ENCODE results near the gene LAMB4.
A peak's percentile ranks its signal among the peaks of the same experiment; 100 is the strongest.

Gene LAMB4

DNA sequence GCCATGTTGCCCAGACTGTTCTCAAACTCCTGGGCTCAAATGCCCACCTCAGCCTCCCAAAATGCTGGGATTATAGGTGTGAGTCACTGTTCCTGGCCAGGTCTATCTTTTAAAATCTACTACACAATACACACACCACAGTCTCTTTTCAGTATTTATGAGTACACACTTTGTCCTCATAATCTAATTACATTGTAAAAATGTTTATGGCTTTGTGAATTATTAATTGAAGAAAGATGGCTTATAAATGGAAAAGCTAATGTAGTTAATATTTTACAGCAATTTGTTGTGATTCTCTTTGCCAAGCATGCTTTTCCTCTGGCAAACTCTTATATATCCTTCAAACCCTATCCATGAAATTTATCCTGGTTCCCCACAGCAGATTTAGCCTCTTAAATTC, 22.0 kb downstream of the LAMB4 start:
- no peak for DNase-seq

DNA sequence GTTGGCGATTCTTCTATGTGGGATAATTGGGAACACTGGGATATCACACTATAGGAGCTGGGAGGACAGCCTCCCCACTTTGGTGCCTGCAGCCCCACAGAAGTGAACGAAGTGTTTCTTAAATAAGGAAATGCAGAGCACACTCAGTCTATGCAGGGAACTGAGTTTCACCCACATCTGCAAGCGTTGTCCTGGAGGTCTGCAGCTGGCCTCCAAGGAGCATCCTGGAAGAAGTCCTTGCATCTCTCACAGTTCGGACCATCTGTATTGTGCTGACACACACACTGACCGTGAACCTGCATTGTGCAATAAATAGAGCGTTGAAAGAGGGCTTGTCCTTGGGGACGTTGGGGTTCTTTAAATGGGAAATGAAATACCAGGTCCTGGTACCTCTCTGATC, 25.8 kb downstream of the LAMB4 start:
- DNase-seq, result no peak

DNA sequence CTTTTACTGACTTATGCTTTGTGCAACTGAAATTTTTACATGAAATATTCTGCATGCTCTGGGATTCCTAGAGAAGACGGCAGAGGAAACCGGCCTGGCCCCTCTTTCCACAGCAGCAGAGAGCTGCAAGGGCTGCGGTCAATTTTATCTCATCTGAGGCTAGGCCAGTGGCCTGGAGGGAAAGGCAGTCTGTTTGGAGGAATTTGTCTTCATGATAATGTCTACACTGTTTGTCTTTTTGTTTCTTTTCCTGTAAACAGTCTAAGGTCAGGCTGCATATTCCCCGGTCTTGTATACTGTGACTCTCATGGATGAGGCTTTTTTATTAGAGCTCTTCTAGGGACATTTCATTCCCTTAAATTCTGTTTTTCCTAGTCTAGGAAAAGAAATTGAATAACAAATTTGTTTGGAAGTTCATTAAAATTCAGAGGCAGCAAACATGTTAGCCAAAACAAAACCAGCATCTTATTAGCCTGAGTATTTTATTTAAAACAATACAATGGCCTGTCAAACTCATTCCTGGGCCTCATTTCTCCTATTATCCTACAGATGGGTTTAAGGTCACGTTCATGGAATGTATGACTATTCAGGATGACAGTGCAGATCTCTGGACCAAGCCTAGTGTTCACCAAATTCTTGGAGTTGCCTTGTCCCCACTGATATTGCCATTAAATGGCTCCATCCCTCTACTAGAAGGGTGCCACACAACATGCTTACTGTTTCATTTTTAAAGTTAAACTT, 26.4 kb downstream of the LAMB4 start:
- DNase-seq, result no peak

DNA sequence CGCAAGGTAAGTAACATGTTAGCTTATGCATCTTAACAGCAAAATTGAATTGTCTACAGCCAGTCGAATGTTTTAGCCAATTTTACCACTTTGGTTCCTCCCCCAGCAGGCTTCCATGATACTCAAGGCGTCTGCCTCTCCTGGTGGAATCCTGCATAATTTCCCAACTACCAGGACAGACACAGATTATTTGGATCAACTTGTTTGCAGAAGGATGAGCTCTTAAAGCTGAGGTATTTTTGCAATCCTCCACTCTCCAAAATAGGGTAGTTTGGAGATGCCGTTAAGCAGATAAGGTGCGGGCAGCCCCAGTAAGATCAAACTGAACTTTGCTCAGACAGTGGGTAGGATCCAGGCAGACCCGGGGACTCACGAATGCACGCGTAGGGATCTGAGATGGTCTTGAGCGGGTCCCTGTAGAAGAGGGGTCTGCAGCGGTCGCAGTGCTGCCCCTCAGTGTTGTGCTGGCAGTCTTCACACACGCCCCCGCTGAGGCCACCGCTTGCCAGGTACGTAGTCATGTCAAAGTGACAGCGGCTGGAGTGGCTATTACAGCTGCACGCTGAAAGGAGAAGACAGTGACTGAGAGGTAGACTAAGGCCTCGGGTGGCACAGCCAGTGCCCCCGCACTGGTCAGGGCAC, 27.4 kb downstream of the LAMB4 start:
- DNase-seq, result no peak

DNA sequence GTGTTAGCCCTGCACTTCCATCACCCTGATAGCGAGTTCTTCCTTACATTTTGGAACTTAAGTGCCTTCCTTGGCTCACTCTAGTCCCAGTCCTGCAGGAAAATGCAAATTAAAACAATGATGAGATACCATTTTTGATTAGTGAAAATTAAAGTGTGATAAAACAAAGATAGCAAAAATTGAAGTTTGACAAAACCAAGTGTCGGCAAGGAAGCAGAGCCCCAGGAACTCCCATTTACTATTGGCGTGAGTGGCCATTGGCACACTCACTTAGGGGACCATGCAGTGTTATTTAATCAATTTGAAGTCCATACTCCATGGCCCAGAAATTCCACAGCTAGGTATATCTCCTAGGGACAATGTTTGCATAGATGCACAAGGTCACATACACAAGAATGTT, 28.4 kb downstream of the LAMB4 start:
- DNase-seq, result no peak

DNA sequence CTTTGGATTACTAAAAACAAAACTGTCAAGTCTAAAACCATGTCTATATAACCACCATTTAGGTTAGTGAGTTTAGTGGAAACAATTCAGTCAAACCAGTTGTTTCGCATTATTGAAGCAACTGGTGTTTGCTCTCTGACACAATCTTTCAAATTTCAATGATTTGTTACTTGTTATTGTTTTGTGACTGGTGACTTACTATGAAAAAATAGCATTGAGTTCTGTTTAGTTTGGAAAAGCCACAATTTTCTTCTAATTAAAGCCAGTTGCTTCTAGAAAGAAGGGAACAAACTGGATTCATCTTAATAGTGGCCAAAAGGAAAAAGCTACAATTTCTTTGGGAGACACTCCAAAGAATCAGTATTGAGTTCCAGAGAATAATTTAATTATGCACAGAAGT, 30.4 kb downstream of the LAMB4 start:
- DNase-seq, result no peak

DNA sequence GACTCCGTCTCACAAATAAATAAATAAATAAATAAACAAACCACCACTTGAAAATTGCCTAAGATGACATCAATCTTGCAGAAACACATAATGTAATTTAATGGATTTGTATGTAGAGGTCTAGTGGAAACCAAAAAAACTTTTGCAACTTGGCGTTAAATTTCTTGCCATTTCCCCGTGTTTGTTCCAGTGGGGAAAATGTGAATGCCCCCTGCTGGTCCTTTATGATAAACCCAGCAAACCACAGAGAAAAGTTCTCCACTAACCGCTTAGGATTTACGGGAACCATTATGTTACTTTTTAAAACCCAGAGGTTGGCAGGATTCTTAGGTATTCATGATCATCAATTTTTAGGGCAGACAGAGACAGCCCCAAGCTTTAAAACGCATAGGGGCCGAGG, 32.5 kb downstream of the LAMB4 start:
- peak in 1 of 2 experiments; percentile 10 for DNase-seq

DNA sequence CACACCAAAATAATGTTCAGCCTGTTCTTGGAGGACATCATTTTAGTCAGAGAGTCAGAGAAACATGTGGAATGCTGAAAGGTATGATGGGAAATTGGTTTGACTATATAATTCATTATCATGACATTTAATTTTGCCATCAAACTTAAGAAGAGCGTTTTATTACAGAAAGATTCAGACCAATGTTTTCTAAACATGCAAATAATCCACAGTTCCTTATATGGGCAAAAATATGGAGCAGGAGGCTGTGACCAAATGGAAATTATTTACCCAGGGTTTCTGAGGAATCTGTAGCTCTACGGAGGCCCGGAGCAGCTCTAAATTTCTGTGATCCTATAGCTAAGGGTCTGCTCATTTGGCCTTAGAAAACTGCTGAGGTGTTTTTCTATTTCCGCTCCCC, 33.2 kb downstream of the LAMB4 start:
- no peak for DNase-seq

DNA sequence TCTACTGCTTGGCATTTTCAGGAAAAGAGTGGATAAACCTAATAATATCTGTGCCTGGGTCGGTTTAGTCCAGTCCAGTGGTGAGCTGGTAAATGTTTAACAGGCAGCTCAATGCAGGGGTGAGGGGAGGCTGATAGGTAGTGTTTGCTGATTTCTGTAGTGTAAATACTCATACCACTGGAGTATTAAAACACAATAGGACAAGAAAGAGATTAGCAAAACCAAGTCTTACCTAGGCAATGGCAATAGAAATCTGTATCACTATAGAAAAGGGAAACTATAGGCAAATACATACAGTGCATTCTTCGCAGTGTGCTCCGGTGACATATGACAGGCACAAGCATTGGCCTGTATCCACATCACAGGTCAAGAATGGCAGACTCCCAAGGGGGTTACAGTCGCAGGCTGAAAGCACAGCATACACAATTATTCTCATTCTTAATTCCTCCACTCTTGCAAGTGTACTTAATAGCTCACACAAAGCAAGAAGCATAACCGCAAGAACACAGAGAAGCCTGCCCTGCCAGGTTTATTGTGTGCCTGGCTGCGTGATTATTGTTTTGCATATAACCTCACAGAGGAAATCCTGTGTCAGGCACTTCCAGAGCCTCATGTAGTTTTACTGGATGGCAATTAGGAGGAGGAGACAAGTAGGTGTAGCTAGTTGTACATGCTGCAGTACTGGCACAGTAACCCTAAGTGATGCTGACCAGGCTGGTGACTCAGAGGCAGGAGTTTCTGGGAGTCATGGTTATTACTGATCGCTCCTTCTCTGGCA, 35.0 kb downstream of the LAMB4 start:
- DNase-seq, result no peak

DNA sequence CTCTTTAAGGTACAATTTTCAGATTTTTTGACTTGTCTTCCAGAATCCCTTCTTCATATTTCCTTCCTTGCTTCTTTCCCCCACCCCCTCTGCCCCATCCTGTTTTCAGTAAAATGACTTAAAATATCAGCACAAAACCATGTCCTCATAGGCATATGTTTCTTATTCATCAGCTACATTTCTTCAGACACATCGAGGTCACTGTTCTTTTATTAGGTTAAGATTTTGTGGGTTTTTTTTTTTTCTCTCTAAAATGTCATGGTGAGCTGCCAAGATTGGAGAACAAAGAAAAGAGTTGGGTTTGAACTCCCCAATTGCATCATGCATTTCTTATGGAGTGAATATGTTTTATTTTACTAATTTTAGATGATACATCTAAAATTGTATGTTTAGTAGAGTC, 35.8 kb downstream of the LAMB4 start:
- no peak for DNase-seq

DNA sequence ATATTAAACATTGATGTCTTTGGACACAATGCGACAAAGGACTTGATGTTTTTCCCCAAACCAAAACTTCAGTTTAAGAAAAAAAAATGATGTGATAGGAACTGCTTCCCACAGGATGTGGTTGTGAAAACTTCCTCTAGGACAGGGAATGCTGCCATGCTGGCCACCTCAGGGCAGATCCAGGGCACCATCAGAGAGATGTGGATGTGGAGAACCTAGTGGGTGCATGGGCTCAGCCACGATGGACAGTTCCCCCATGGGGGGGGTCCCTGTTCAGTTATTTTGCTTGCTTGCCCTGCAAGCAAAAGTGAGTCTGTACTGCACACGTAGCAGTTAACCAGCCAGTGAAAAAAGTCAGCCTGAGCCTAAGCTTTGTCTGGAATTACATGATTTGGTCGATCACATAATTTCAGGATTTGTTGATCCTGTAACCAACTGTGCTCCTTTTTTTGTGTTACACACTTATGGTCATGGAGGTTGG, 36.3 kb downstream of the LAMB4 start:
- DNase-seq, result no peak

DNA sequence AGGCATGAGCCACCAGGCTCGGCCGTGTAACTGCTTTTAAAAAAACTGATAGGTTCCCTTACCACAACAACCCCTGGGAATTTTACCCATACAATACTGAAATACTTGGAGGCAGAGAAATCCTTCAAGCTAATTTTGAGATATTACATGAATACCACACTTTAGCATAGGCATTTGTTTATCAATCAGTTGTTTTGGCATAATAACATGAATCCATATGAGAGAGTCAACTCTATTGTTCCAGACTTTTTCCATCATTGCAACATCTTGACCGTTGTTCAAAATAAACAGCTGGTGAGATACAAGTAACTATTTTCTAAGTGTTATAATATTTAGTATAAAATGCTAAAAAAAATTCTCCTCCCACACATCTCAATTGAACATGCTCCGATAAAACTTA, 36.8 kb downstream of the LAMB4 start:
- DNase-seq, result no peak

DNA sequence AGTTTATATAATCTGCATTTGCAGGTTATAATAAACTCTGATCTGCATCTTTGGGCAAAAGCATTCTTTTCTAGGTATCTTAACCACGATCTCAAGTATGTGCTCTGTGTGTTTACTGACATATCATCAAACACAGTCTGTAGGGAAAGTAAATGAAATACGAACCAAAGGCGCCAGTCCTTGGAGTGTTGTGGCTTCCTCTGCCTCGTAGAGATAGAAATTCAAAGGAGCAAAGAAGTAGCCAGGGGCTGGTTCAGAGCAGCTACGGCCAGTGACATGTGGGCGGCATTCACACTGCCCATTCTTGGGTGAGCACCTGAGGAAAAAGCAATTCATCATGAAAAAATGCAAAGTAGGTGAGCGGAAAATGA, 38.7 kb downstream of the LAMB4 start:
- DNase-seq, result no peak

DNA sequence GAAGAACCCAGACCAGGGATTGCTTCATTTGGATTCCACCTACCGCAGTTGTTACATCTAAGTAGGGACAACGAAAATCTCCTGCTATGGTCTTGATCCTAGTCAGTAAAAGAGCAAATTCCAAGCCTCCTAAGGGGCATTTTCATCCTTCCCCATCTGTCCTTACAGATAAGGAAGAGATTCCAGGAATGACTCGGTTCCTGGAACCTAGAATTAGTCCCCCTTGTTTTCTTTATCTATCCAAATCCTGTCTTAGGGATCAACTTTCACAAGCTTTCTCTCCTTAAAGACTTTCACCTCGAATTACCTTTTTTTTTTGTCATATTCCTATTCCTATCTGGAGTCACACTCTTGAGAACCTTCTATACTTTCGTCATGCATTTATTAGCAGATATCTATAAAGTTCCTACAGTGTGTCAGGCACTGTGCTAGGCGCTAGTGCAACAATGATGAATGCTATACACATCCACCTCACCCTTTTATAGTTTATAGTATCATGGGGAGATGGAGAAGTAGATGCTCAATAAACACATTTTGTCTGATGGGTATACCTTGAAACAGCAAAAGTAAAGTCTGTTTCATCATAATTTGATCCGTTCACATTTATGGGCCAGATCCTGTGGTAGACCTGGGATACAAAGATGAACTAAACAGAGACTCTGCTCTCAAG, 39.2 kb downstream of the LAMB4 start:
- DNase-seq, result no peak

DNA sequence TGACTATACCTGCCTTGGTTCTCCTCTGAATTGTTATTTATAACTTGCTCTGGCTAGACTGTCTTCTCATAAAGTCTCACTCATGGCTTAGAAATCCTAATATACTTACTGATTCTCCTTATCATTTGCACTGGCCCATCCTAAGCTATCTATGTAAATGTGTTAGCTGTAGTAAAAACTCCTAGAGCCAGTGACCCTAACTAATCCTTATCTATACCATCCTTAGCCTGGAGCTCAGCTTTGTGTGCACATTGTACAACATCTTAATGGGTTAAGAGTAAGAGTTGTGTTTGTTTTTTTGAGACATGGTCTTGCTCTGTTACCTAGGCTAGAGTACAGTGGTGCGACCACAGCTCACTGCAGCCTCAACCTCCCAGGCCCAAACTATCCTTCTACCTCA, 40.8 kb downstream of the LAMB4 start:
- DNase-seq, result no peak

DNA sequence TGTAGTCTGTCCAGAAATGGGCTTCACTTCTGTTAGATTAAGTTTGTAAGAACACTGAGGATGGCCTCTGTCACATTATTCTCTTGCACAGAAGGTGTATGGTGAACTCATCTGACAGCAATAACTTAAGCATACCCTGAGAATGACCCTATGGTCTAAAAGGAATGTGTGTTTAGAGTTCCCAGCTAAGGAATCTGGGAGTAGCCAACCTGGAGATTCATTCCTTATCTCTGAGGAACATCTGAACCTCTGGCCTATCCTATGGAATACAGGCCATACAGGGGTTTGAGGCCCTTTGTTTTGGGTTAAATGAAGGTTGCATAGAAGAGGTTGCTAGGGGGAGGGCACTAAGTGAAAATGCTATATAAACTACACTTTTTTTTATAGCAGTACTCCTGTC, 41.4 kb downstream of the LAMB4 start:
- DNase-seq, result no peak

DNA sequence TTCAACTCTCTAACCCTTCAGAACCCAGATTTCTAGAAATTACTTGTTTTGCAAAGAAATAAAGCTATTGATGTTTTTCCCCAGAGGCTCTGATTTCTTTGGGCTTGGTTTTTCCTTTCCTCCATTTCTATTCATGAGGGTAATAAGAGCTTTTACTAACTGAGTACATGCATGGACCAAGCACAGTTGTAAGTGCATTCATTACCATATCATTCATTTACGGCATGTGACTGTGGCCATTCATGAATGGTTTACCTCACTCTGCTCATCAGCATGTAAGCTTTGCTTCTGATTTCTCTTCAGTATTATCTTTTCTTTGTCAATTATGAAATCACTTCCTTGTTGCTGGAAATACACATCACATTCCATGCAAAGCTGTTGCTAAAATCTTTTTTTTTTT, 42.4 kb downstream of the LAMB4 start:
- DNase-seq, result no peak

DNA sequence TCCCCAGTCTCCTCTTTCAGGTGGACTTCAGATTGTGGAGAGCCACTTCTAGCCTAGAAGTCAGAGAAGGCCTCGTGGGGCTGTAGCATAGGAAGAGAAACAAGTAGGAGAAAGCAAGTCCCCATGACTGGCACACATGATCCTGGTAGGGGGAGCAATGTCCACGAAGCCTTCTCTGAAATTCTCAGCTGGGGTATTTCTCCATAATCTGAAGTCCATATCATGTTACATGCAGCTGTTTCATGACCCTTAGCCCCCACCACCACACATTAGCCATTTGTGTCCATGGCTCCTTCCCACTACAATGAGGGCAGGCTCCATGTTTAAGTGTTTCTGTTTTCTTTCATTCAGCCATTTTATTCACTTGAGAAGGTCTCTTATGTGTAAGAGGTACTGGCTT, 43.2 kb downstream of the LAMB4 start:
- DNase-seq, result no peak

DNA sequence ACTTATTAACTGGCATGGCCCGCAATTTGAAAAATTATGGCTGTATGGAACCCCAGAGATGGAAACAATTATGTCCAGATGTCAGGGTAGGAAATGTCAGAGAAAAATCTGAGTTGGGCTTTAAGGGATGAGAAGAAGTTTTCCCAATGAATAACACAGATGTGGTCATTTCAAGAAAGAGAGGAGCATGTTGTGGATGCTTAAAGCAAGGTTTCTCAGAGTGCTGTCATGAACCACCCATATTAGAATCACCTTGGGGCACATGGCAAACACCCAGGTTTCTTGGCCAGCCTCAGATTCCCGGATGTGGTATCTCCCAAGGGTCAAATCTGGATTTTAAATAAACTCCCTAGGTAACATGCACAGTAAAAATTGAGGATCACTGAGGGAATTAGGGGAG, 43.6 kb downstream of the LAMB4 start:
- no peak for DNase-seq

DNA sequence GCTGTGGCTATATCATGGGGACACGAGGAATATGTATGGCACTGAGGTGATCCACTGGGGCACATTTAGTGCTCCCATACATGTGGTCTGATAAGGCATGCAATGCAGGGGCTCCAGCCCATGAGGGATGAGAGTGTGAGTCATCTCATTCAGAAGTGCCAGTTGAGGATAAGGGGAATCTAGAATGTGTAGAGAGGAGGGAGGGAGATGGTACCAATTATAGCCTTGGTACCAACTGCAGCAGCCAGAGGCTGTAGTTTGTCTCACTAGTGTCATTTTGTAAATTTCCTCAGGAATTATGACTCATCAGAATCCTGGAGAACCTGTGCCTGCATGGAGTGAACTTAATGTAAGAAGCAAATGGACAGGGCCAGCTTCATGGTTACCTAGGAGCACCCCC, 46.2 kb downstream of the LAMB4 start:
- DNase-seq, result no peak

DNA sequence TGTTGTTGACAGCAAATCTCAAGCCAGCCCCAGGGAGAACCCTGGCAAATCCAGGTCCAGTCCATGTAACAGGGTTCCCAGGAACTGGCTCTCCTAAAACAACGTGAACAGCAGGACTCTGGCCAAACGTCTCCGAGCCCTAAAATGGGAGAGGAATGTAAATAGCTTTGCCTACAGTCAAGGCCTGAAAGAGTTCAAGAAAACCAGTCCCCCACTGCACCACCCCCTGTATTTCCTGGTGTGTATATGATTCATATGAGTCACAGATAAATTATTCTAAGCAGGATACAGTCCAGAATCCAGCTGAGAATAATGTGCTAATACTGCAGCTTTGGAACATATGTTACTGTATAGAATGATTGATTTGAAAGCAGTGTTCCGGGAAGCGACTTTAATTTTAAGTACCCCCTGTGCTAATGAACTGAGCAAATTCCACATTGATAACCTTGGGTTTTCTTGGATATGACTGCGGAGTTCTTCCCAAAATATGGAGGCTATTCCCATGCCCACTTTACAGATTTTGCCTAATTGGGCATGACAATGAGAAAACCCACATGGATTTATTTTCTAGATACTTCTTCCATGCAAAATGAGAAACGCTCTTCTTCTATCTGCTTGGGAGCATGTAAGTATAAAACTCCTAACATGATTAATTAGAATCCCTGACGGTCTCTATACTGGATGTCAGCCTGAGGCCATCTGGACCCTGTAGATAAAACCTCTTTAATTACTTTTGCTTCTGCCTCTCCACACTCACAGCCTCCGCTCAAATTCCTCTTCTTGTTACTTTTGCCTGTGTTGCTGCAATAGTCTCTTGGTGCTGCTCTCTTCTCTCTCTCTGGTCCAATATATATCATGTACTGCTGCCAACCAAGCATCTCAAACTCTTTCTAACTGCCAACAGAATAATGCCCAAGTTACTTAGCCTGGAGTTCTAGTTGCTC, 50.2 kb downstream of the LAMB4 start:
- no peak for DNase-seq

DNA sequence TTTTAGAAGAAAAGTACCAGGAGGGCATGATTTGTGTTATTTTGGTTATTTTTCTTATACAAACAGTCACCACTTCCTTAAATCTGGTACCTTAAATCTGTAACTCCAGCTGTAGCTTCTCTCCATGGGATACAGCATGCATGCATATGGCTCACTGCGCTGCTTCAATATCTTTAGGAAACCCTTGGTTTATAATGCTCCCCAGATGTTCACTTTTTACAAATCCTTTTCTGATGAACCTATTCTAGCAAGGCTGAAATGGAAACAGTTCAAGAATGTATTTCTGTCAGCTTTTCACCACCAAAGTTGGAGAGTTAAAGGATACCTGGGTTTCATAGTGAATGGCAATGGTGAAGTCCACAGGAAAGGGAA, 50.9 kb downstream of the LAMB4 start:
- no peak for DNase-seq
